Endometrial microvascular endothelial cells (primary cell): ENCODE data around the gene GNPDA1. TPM values are rescaled to one million over a fixed set of nuclear protein-coding genes. Genes with fewer than 3 reads are reported as not detected.

Experiments used
- in situ Hi-C: cut with HindIII; loops from 2 replicates; pipeline ENCODE4 v1.10.0; 2017; ENCODE audit warnings: low sequenced_read_pairs, low pct_unique_long_range_greater_than_20kb; ENCODE audit errors: inconsistent ontology term
- total RNA-seq: library from RNA; depleted of rRNA; stranded (reverse); fragments of >200 nt; gene quantifications from one replicate; pipeline ENCODE4 v1.2.3, GENCODE V29; 2015; ENCODE audit errors: inconsistent ontology term

GNPDA1 gene
- total RNA-seq, 1 donor from 2014 or later: 155 TPM

GRCh38 chr5:142003266-142003800 is 9.5 kb downstream of the GNPDA1 start:
- in situ Hi-C loops: loop anchor here (25.0 kb wide), 1 partner anchor 134 kb away; no protein-coding TSS in a partner anchor

- in situ Hi-C loops: loop anchor here (25.0 kb wide), 1 partner anchor 136 kb away; no protein-coding TSS in a partner anchor
Observed at GRCh38 chr5:142000704-142001484, 11.9 kb downstream of the GNPDA1 start.

- in situ Hi-C loops: loop anchor here (25.0 kb wide), 1 partner anchor 137 kb away; no protein-coding TSS in a partner anchor
Observed at GRCh38 chr5:142000173-142000572, 12.7 kb downstream of the GNPDA1 start.

- in situ Hi-C loops: no loop called here
Observed at GRCh38 chr5:141997358-141997960, 15.4 kb downstream of the GNPDA1 start.

GRCh38 chr5:141995656-141996055 is 17.2 kb downstream of the GNPDA1 start:
- in situ Hi-C loops: no loop called here

GRCh38 chr5:141994511-141995136 is 18.2 kb downstream of the GNPDA1 start:
- in situ Hi-C loops: no loop called here

GRCh38 chr5:141992349-141992963 is 20.4 kb downstream of the GNPDA1 start:
- in situ Hi-C loops: no loop called here

GRCh38 chr5:141989720-141990119 is 23.1 kb downstream of the GNPDA1 start:
- in situ Hi-C loops: no loop called here

- in situ Hi-C loops: no loop called here
Observed at GRCh38 chr5:141986072-141986471, 26.8 kb downstream of the GNPDA1 start.

- in situ Hi-C loops: no loop called here
Observed at GRCh38 chr5:141982626-141983025, 30.2 kb downstream of the GNPDA1 start.

- in situ Hi-C loops: no loop called here
Observed at GRCh38 chr5:141978389-141978788, 34.4 kb downstream of the GNPDA1 start.

- in situ Hi-C loops: no loop called here
Observed at GRCh38 chr5:141976176-141976575, 36.7 kb downstream of the GNPDA1 start.

- in situ Hi-C loops: no loop called here
Observed at GRCh38 chr5:141973871-141974595, 38.8 kb downstream of the GNPDA1 start.

GRCh38 chr5:141969783-141970771 is 42.8 kb downstream of the GNPDA1 start:
- in situ Hi-C loops: no loop called here

GRCh38 chr5:141968914-141969608 is 43.8 kb downstream of the GNPDA1 start, which contains the start of gene RNF14:
TSS of gene RNF14 (plus strand) at chr5:141969105. CDS start at chr5:141973589, 4,484 bp downstream.
- in situ Hi-C loops: no loop called here

- in situ Hi-C loops: no loop called here
Observed at GRCh38 chr5:141966963-141967333, 45.9 kb downstream of the GNPDA1 start.
